K562 (cell line): ENCODE data around the gene PRICKLE2. TPM values are rescaled to one million over a fixed set of nuclear protein-coding genes. Genes with fewer than 3 reads are reported as not detected.

Experiments
- ATAC-seq: fragments of 200-7000 bp; cut with Tn5 transposase; 3 replicates; pipeline ENCODE4 v1.9.1; 2020; ENCODE audit warnings: moderate library complexity
- BruUV-seq: library from RNA; stranded (reverse); fragments of 400-500 nt; replicated peaks from 2 replicates; lab custom pipeline; 2021; lab: Mats Ljungman, UMichigan
- CTCF ChIA-PET: fragments of 300-600 bp; formaldehyde crosslinking; extraction: SDS; loops from one replicate; lab custom pipeline; 2021; ENCODE audit warnings: low intra/inter-chr PET ratio; lab: Yijun Ruan, JAX
- POLR2A ChIA-PET: fragments of 300-600, 350-650 bp; sonication (Branson Sonifier 250); formaldehyde crosslinking; extraction: SDS; loops from one replicate; lab custom pipeline; 2021; ENCODE audit warnings: antibody characterized with exemption, inconsistent platforms; lab: Yijun Ruan, JAX
- DNase-seq, 4 experiments: peaks; one replicate each; pipeline versions ENCODE4 v3.0.0 to v3.0.0-alpha.2; 2011 to 2018; ENCODE audit warnings: low spot score in 3 of 4, mixed read lengths in 3 of 4; ENCODE audit errors: extremely low read depth in 1 of 4
- FAIRE-seq: peaks from 2 replicates; lab custom pipeline; 2011; peaks lifted over from hg19 to GRCh38; lab: Jason Lieb, UNC
- H2AFZ ChIP-seq: 2 replicates; pipeline ENCODE4 v1.6.0; 2011; ENCODE audit warnings: low read depth, low read length, control low read depth, inconsistent platforms
- H3K27ac ChIP-seq: fragments of 200-600 bp; 3 replicates; pipeline ENCODE4 v1.8.0; 2011; ENCODE audit warnings: low read depth, mild to moderate bottlenecking, control low read depth, inconsistent platforms, low read length, moderate library complexity, mixed read lengths; ENCODE audit errors: extremely low read depth
- H3K27me3 ChIP-seq, 2 experiments: fragments of 300-600 bp in 1 of 2; 2 replicates in 1 of 2; 3 replicates in 1 of 2; pipeline versions ENCODE4 v1.6.0 to v1.8.0; 2011; ENCODE audit warnings: inconsistent platforms in 2 of 2, low read length in 2 of 2, mild to moderate bottlenecking in 1 of 2, mixed read lengths in 1 of 2, moderate library complexity in 1 of 2; ENCODE audit not compliant: control insufficient read depth in 2 of 2, insufficient read depth in 2 of 2
- H3K36me3 ChIP-seq: fragments of 300-600 bp; 3 replicates; pipeline ENCODE4 v1.8.0; 2011; ENCODE audit warnings: mild to moderate bottlenecking, low read length, inconsistent platforms; ENCODE audit not compliant: control insufficient read depth, insufficient read depth
- H3K4me1 ChIP-seq, 2 experiments: fragments of 200-600 bp in 1 of 2; replicated peaks in 1 of 2; 2 replicates in 1 of 2; 3 replicates in 1 of 2; pipeline versions ENCODE4 v1.5.1 to v1.8.0; 2011; ENCODE audit warnings: inconsistent platforms in 2 of 2, low read length in 2 of 2, mild to moderate bottlenecking in 1 of 2, mixed read lengths in 1 of 2, moderate library complexity in 1 of 2; ENCODE audit not compliant: control insufficient read depth in 2 of 2, insufficient read depth in 2 of 2
- H3K4me2 ChIP-seq: 2 replicates; pipeline ENCODE4 v1.6.1; 2011; ENCODE audit warnings: low read length, control low read depth, inconsistent platforms, mixed read lengths; ENCODE audit not compliant: insufficient read depth
- H3K4me3 ChIP-seq: fragments of 200-600 bp; sonication (generic), shearing (Covaris generic); 2 replicates; pipeline ENCODE4 v1.5.1; 2016; ENCODE audit warnings: control low read depth, inconsistent platforms
- H3K79me2 ChIP-seq: fragments of 200-600 bp; 3 replicates; pipeline ENCODE4 v1.8.0; 2011; ENCODE audit warnings: low read length, inconsistent platforms; ENCODE audit not compliant: control insufficient read depth, insufficient read depth
- H3K9ac ChIP-seq, 2 experiments: 2 replicates each; pipeline versions ENCODE4 v1.6.0 to v1.6.1; 2011; ENCODE audit warnings: low read depth in 2 of 2, low read length in 2 of 2, control low read depth in 1 of 2, inconsistent platforms in 1 of 2, mild to moderate bottlenecking in 1 of 2, mixed read lengths in 1 of 2; ENCODE audit not compliant: insufficient read depth in 1 of 2
- H3K9me1 ChIP-seq: one replicate; pipeline ENCODE4 v1.6.0; 2011; ENCODE audit warnings: inconsistent platforms, mild to moderate bottlenecking, low read length, moderate library complexity; ENCODE audit not compliant: control insufficient read depth, insufficient read depth
- H3K9me3 ChIP-seq: replicated peaks from 2 replicates; pipeline ENCODE4 v1.5.1; 2011; ENCODE audit warnings: low read depth, low read length, inconsistent platforms; ENCODE audit not compliant: control insufficient read depth, insufficient read depth
- H4K20me1 ChIP-seq: replicated peaks from 2 replicates; pipeline ENCODE4 v1.6.1; 2011; ENCODE audit warnings: low read length, inconsistent platforms, mixed read lengths; ENCODE audit not compliant: control insufficient read depth, insufficient read depth
- ATF3 ChIP-seq, 2 experiments: fragments of 450-650 bp in 1 of 2; sonication (generic) in 1 of 2; formaldehyde crosslinking in 1 of 2; IDR thresholded peaks in 1 of 2; conservative IDR thresholded peaks in 1 of 2; 2 replicates each; pipeline versions ENCODE4 v1.6.1 to v1.8.1; 2016 to 2023; ENCODE audit warnings: mild to moderate bottlenecking in 2 of 2, moderate library complexity in 2 of 2, inconsistent platforms in 1 of 2, missing genetic modification reagents in 1 of 2
- CEBPB ChIP-seq: fragments of 450-650 bp; IDR thresholded peaks from 2 replicates; pipeline ENCODE4 v1.6.1; 2016; ENCODE audit warnings: missing genetic modification characterization, missing compliant biosample characterization
- ETV6 ChIP-seq, 3 experiments: fragments of 150-350 bp in 1 of 3; sonication (generic) in 1 of 3; formaldehyde crosslinking in 1 of 3; IDR thresholded peaks; 2 replicates each; pipeline versions ENCODE4 v1.6.1 to v1.8.0; 2014 to 2022; ENCODE audit warnings: borderline replicate concordance in 2 of 3, low read depth in 2 of 3, antibody characterized with exemption in 1 of 3, low read length in 1 of 3, mild to moderate bottlenecking in 1 of 3, missing genetic modification reagents in 1 of 3
- FOXK2 ChIP-seq, 2 experiments: fragments of 450-650 bp; IDR thresholded peaks in 1 of 2; conservative IDR thresholded peaks in 1 of 2; 2 replicates each; pipeline ENCODE4 v1.6.1; 2016; ENCODE audit warnings: low read depth in 2 of 2, mild to moderate bottlenecking in 1 of 2
- FOXO4 ChIP-seq: fragments of 450-650 bp; formaldehyde crosslinking; IDR thresholded peaks from 2 replicates; pipeline ENCODE4 v1.4.0; 2020; ENCODE audit warnings: mild to moderate bottlenecking, moderate library complexity
- HMBOX1 ChIP-seq: sonication (generic); IDR thresholded peaks from 2 replicates; pipeline ENCODE4 v1.6.1; 2016
- KDM2B ChIP-seq: fragments of 250-450 bp; sonication (Bioruptor Pico); IDR thresholded peaks from 2 replicates; pipeline ENCODE4 v1.8.0; 2021; ENCODE audit warnings: mild to moderate bottlenecking, moderate library complexity
- MCM7 ChIP-seq, 2 experiments: fragments of 450-650 bp; IDR thresholded peaks; 2 replicates each; pipeline ENCODE4 v1.6.1; 2016 to 2018
- RBM15 ChIP-seq: fragments of 200-400 bp; formaldehyde crosslinking; IDR thresholded peaks from 2 replicates; pipeline ENCODE4 v1.6.1; 2018; ENCODE audit warnings: mild to moderate bottlenecking, low read length, moderate library complexity; ENCODE audit not compliant: insufficient read depth
- RHOXF2B ChIP-seq: fragments of 250-450 bp; sonication (Bioruptor Pico); conservative IDR thresholded peaks from 2 replicates; pipeline ENCODE4 v1.5.1; 2021
- RNF2 ChIP-seq: sonication (generic); IDR thresholded peaks from 2 replicates; pipeline ENCODE4 v1.6.1; 2016
- SAFB2 ChIP-seq: fragments of 200-400 bp; formaldehyde crosslinking; IDR thresholded peaks from 2 replicates; pipeline ENCODE4 v1.6.1; 2018; ENCODE audit warnings: borderline replicate concordance, low read length, low read depth, moderate library complexity; ENCODE audit not compliant: severe bottlenecking
- SMAD4 ChIP-seq: fragments of 250-450 bp; sonication (Bioruptor Pico); conservative IDR thresholded peaks from 2 replicates; pipeline ENCODE4 v1.8.0; 2021; ENCODE audit warnings: inconsistent platforms, mild to moderate bottlenecking, moderate library complexity
- ZBTB17 ChIP-seq: fragments of 450-650 bp; formaldehyde crosslinking; IDR thresholded peaks from 2 replicates; pipeline ENCODE4 v1.4.0; 2020; ENCODE audit warnings: mild to moderate bottlenecking
- ZNF140 ChIP-seq: fragments of 250-450 bp; sonication (Bioruptor Pico); IDR thresholded peaks from 2 replicates; pipeline ENCODE4 v1.8.0; 2021; ENCODE audit warnings: moderate library complexity, mild to moderate bottlenecking, inconsistent platforms
- ZNF449 ChIP-seq: fragments of 250-450 bp; sonication (Bioruptor Pico); IDR thresholded peaks from 2 replicates; pipeline ENCODE4 v1.8.0; 2022; ENCODE audit warnings: moderate library complexity, mild to moderate bottlenecking, inconsistent platforms
- ZNF696 ChIP-seq: fragments of 250-450 bp; sonication (Bioruptor Pico); conservative IDR thresholded peaks from 2 replicates; pipeline ENCODE4 v1.4.0; 2020; ENCODE audit warnings: mild to moderate bottlenecking, moderate library complexity
- WGBS: fragments of 100-300 bp; shearing (Covaris generic); methylation state at CpG from one replicate; pipeline ENCODE4 v1.1.6; 2016; ENCODE audit warnings: low coverage, mixed read lengths; ENCODE audit not compliant: insufficient coverage; ENCODE audit errors: missing lambda C conversion rate; 5-methylcytosine and 5-hydroxymethylcytosine counted together
- in situ Hi-C: fragments of 300-500 bp; cut with MboI; formaldehyde crosslinking; loops from 4 replicates; pipeline ENCODE4 v1.15.0; 2018; ENCODE audit warnings: inconsistent platforms, mixed read lengths
- intact Hi-C: fragments of 100-400 bp; cut with micrococcal nuclease; formaldehyde crosslinking; loops from 2 replicates; pipeline ENCODE4 v1.14.2; 2022
- polyA plus RNA-seq, 8 experiments: library from polyadenylated mRNA; depleted of rRNA in 4 of 8; stranded (reverse) in 5 of 8; unstranded in 3 of 8; fragments of >200 nt; fragmentation: Nextera tagmentation in 2 of 8; fragmentation: Illumina TruSeq in 1 of 8; extraction: Ambion mirVana in 2 of 8; extraction: Trizol in 1 of 8; gene quantifications; 2 replicates each; pipeline versions ENCODE4 v1.2.1 to v1.2.3, GENCODE V29; 2011 to 2014; ENCODE audit warnings: inconsistent platforms in 1 of 8, missing spikeins in 1 of 8
- total RNA-seq, 7 experiments: library from RNA; depleted of rRNA in 6 of 7; stranded (reverse); fragments of >200 nt in 6 of 7; fragmentation: Illumina TruSeq in 2 of 7; extraction: Trizol in 2 of 7; gene quantifications; 2 replicates each; pipeline versions ENCODE4 v1.2.1 to v1.2.3, GENCODE V29; 2011 to 2021; ENCODE audit warnings: low replicate concordance in 1 of 7

Gene PRICKLE2
- total and polyA plus RNA-seq, 9 of the 15 experiments (the other 6 are each of a cell fraction or from before 2014, with no cell fraction given): 0.07 to 0.09 TPM; not detected in 7

- Histone ChIP-seq H3K9ac (no peak overlapping the region), H3K79me2 (no peaks in the 10 kb centered on the region), H4K20me1 (no peaks in the 10 kb centered on the region), H3K4me1 (no peaks in the 10 kb centered on the region), H2AFZ (no peak overlapping the region), H3K4me3 (no peak overlapping the region), H3K36me3 (no peaks in the 10 kb centered on the region), H3K27me3 (no peaks in the 10 kb centered on the region), H3K9me1 (no peaks in the 10 kb centered on the region), H3K4me2 (no peak overlapping the region), H3K9me3 (no peaks in the 10 kb centered on the region), H3K27ac (no peak overlapping the region)
- POLR2A ChIA-PET: no interaction called here
- FAIRE-seq (no peak), ATAC-seq (no peak), DNase-seq (no peak)
- in situ Hi-C loops: no loop called here
- BruUV-seq: no TSS peak
- CTCF ChIA-PET: no interaction called here
- intact Hi-C loops: no loop called here
- TF ChIP-seq ZNF449 (CRISPR knock-in tag): no peak
- TF ChIP-seq ETV6 (IDR thresholded peaks at IDR 0.05; ENCODE audit: borderline replicate concordance in 1 of 2, low read depth in 2 of 2, low read length in 1 of 2): no peak
- TF ChIP-seq ETV6 (CRISPR knock-in tag; IDR thresholded peaks at IDR 0.05; ENCODE audit: borderline replicate concordance): no peak
- no peak for TF ChIP-seq HMBOX1
- TF ChIP-seq ZNF696: no peak
- TF ChIP-seq RNF2: no peak
- TF ChIP-seq SAFB2: no peak
- TF ChIP-seq RBM15: no peak
- no peak for TF ChIP-seq ATF3 (IDR thresholded peaks at IDR 0.05)
- TF ChIP-seq ATF3 (CRISPR knock-in tag; conservative IDR thresholded peaks at IDR 0.05): no peak
- no peak for TF ChIP-seq SMAD4 (CRISPR knock-in tag)
- TF ChIP-seq KDM2B (CRISPR knock-in tag): no peak
- TF ChIP-seq FOXO4 (CRISPR knock-in tag): no peak
- no peak for TF ChIP-seq CEBPB (tag)
- TF ChIP-seq MCM7 (IDR thresholded peaks at IDR 0.05): no peak
- TF ChIP-seq ZNF140: no peak
- no peak for TF ChIP-seq ZBTB17
- no peak for TF ChIP-seq RHOXF2B (CRISPR knock-in tag)
- no peak for TF ChIP-seq FOXK2 (conservative IDR thresholded peaks at IDR 0.05 in 1 of 2, IDR thresholded peaks at IDR 0.05 in 1 of 2; ENCODE audit: low read depth in 2 of 2)
- 5% methylated on average over 5 of the region's 5 CpGs for WGBS
Measured at GRCh38 chr3:64120876-64121275, 104.4 kb downstream of the PRICKLE2 start.
